ENCODE measurements around the gene SRPK2.

SRPK2 gene

DNA sequence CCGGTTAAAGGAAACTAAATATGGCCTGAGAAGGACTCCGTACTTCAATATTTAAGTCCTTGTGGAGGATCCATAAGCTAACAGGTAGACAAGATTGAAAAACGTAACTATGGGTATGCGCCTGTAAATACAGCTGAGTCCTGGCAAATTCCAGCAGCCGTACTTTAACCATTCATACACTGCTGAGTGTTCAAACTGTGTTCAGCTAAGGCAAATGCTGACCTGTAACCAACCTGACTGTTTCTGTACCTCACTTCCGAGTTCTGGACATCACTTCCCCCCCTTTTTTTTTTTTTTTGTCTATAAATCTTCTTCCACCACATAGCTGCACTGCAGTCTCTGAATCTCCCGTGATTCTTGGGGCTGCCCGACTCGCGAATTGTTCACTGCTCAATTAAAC, 69.1 kb downstream of the SRPK2 start:
- no peak for TF ChIP-seq CTCF (IDR thresholded peaks at IDR 0.05)
- Histone ChIP-seq H3K4me1 (ENCODE audit: control insufficient read depth in 1 of 2, insufficient read depth in 1 of 2, low read depth in 1 of 2, low read length in 1 of 2) (peaks cover 5 to 6% of the 10 kb centered on the region in 2 experiments), H3K9me3 (no peaks in the 10 kb centered on the region), H3K4me3 (ENCODE audit: low read depth in 1 of 2, low read length in 1 of 2) (no peak overlapping the region), H3K27ac (peak overlapping the region; percentile 26), H3K27me3 (no peaks in the 10 kb centered on the region), H3K36me3 (no peaks in the 10 kb centered on the region)

- H3K27me3 ChIP-seq = no peaks in the 10 kb centered on the region
- no peaks in the 10 kb centered on the region for H3K36me3 ChIP-seq
- peaks cover 0 to 3% of the 10 kb centered on the region in 2 experiments for H3K4me1 ChIP-seq (ENCODE audit: control insufficient read depth in 1 of 2, insufficient read depth in 1 of 2, low read depth in 1 of 2, low read length in 1 of 2)
- H3K9me3 ChIP-seq = no peaks in the 10 kb centered on the region
- no peak overlapping the region for H3K27ac ChIP-seq
- no peak for TF ChIP-seq CTCF (IDR thresholded peaks at IDR 0.05)
- no peak overlapping the region for H3K4me3 ChIP-seq (ENCODE audit: low read depth in 1 of 2, low read length in 1 of 2)
Measured at GRCh38 chr7:105316578-105317344, 72.0 kb downstream of the SRPK2 start.

DNA sequence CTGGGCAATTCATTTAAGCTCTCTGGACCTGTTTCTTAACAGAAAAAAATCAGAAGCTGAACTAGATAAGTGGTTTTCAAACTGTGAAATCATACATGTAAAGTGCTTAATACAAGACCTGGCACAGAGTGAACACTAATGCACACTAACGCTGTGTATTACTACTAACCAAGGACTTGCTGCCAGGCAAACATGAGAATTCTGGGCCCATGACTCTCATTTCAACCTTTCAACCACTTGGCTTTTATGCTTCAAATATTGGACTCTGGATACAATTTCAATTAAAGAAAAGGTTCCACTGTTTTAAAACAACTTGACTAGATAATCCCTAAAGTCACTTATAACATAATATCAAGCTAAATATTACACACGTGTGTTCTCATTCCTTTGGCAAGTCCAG, 73.4 kb downstream of the SRPK2 start:
- Histone ChIP-seq H3K27ac (no peak overlapping the region), H3K4me3 (ENCODE audit: low read depth in 1 of 2, low read length in 1 of 2) (no peak overlapping the region), H3K27me3 (no peaks in the 10 kb centered on the region), H3K9me3 (no peaks in the 10 kb centered on the region), H3K4me1 (ENCODE audit: control insufficient read depth in 1 of 2, insufficient read depth in 1 of 2, low read depth in 1 of 2, low read length in 1 of 2) (peaks cover 0 to 3% of the 10 kb centered on the region in 2 experiments), H3K36me3 (no peaks in the 10 kb centered on the region)
- TF ChIP-seq CTCF (IDR thresholded peaks at IDR 0.05) = no peak

DNA sequence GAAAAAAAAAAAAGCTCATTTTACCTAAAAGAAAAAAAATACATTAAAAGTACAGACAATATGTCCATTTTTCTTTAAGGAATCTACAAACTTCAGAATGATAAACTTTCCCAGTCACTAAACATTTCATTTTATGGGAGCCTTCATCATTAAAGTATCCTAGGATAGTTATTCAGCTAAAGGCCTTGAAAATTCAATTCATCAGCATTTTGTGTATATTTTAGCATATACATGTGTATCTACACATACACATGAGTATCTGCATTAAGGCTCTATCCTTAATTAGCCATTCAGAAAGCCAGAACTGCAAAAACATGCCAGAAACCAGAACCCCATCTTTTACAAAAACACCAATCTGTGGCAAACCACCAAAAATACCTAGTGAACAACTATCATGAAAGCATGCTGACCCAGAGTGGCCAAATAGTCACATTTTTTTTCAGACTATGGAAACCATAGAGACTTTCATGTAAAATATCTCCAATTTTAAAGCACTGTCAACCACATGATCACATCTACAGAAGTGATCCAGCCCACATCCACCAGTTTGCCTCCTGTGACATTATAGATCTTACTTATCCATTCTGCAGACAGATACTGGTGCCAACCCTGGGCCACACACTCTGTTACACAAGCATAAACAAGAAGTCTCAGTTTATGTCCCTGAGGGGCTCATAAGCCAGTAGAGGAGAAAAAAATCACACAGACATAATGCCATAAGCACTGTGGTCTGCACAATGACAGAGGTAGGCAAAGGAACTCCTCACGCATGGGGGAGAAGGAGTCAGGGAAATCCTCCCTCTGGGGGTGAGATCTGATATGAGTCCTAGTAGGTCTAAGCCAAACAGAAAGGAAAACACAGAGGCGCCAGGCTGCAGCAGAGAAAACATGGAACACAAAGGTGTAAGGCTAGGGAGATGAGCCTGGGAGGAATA, 79.2 kb downstream of the SRPK2 start:
- Histone ChIP-seq H3K36me3 (no peaks in the 10 kb centered on the region), H3K9me3 (no peaks in the 10 kb centered on the region), H3K27ac (no peak overlapping the region), H3K27me3 (no peaks in the 10 kb centered on the region), H3K4me1 (ENCODE audit: control insufficient read depth in 1 of 2, insufficient read depth in 1 of 2, low read depth in 1 of 2, low read length in 1 of 2) (no peaks in the 10 kb centered on the region), H3K4me3 (ENCODE audit: low read depth in 1 of 2, low read length in 1 of 2) (no peak overlapping the region)
- TF ChIP-seq CTCF (IDR thresholded peaks at IDR 0.05) = no peak

- TF ChIP-seq CTCF (IDR thresholded peaks at IDR 0.05) = no peak
- Histone ChIP-seq H3K9me3 (no peaks in the 10 kb centered on the region), H3K27ac (peak overlapping the region; percentile 23), H3K4me1 (ENCODE audit: control insufficient read depth in 1 of 2, insufficient read depth in 1 of 2, low read depth in 1 of 2, low read length in 1 of 2) (no peaks in the 10 kb centered on the region), H3K36me3 (no peaks in the 10 kb centered on the region), H3K4me3 (ENCODE audit: low read depth in 1 of 2, low read length in 1 of 2) (no peak overlapping the region), H3K27me3 (no peaks in the 10 kb centered on the region)
Measured at GRCh38 chr7:105307163-105307672, 81.5 kb downstream of the SRPK2 start.
